Activated CD4-positive, alpha-beta memory T cell treated with anti-CD3 and anti-CD28 coated beads for 36 hours (primary cell): Measurements from ENCODE around the gene XRCC6. TPM values are rescaled to one million over a fixed set of nuclear protein-coding genes. Genes with fewer than 3 reads are reported as not detected.
"Not testable (repeated sequence)": the region's sequence is repeated elsewhere in the genome, so short reads cannot be mapped to it uniquely, and the experiment has no call there.

Experiments
- CTCF ChIA-PET: fragments of 350-600 bp; sonication (Branson Sonifier 250); formaldehyde crosslinking; loops from one replicate; lab custom pipeline; 2021; ENCODE audit warnings: antibody characterized with exemption, inconsistent platforms; lab: Charles Lee
- POLR2A ChIA-PET: fragments of 350-600 bp; sonication (Branson Sonifier 250); formaldehyde crosslinking; loops from one replicate; lab custom pipeline; 2021; ENCODE audit warnings: antibody characterized with exemption; lab: Charles Lee
- DNase-seq: peaks from one replicate; pipeline ENCODE4 v3.0.0-alpha.2; 2020
- H3K27ac Mint-ChIP-seq: one replicate; pipeline ENCODE4 v1.8.0; 2021; ENCODE audit warnings: mixed read lengths
- H3K27me3 Mint-ChIP-seq: one replicate; pipeline ENCODE4 v1.8.0; 2021; ENCODE audit warnings: mixed read lengths
- H3K36me3 Mint-ChIP-seq: one replicate; pipeline ENCODE4 v1.8.0; 2021; ENCODE audit warnings: mixed read lengths
- H3K4me1 Mint-ChIP-seq: one replicate; pipeline ENCODE4 v1.8.0; 2021; ENCODE audit warnings: low read depth, mixed read lengths
- H3K4me3 Mint-ChIP-seq: one replicate; pipeline ENCODE4 v1.8.0; 2021; ENCODE audit warnings: mild to moderate bottlenecking, mixed read lengths
- H3K9me3 Mint-ChIP-seq: one replicate; pipeline ENCODE4 v1.8.0; 2021; ENCODE audit warnings: mixed read lengths
- intact Hi-C: fragments of 100-400 bp; cut with micrococcal nuclease; formaldehyde crosslinking; loops from one replicate; pipeline ENCODE4 v1.15.1; 2023
- total RNA-seq, 2 experiments: library from RNA; stranded (reverse); gene quantifications; one replicate each; pipeline ENCODE4 v1.2.3, GENCODE V29; 2021

The XRCC6 gene
- total RNA-seq, 2 experiments from 2014 or later = 403 to 409 TPM

GRCh38 chr22:41672096-41672495, 51.0 kb downstream of the XRCC6 start:
- DNase-seq, H3K27me3 Mint-ChIP-seq, H3K4me3 Mint-ChIP-seq, H3K9me3 Mint-ChIP-seq, POLR2A ChIA-PET, intact Hi-C loops, H3K27ac Mint-ChIP-seq: not testable (repeated sequence)
- Mint-ChIP-seq H3K36me3 (peaks cover 24% of the 10 kb centered on the region), H3K4me1 (peaks cover 14% of the 10 kb centered on the region)
- CTCF ChIA-PET = interaction anchor here (0.7 kb wide), 1 partner anchor 167 kb away, joined by 3 read pairs; no protein-coding TSS in a partner anchor

GRCh38 chr22:41672780-41673509, 51.9 kb downstream of the XRCC6 start:
- Mint-ChIP-seq H3K27ac (no peak overlapping the region), H3K36me3 (peaks cover 27% of the 10 kb centered on the region), H3K4me3 (no peak overlapping the region), H3K4me1 (peaks cover 10% of the 10 kb centered on the region), H3K9me3 (no peaks in the 10 kb centered on the region), H3K27me3 (no peaks in the 10 kb centered on the region)
- ChIA-PET CTCF (interaction anchor here (1.4 kb wide), 2 partner anchors 13 to 24 kb away, joined by 3 to 4 read pairs; no protein-coding TSS in a partner anchor), POLR2A (no interaction called here)
- DNase-seq = no peak
- intact Hi-C loops = no loop called here

GRCh38 chr22:41674846-41675340, 53.8 kb downstream of the XRCC6 start:
- H3K4me3 Mint-ChIP-seq = no peak overlapping the region
- H3K9me3 Mint-ChIP-seq = no peaks in the 10 kb centered on the region
- DNase-seq = no peak
- H3K27ac Mint-ChIP-seq = peak overlapping the region; percentile 30
- H3K27me3 Mint-ChIP-seq = no peaks in the 10 kb centered on the region
- ChIA-PET POLR2A (no interaction called here), CTCF (interaction anchor here (1.1 kb wide), 1 partner anchor 8 kb away, joined by 5 read pairs; no protein-coding TSS in a partner anchor)
- intact Hi-C loops = no loop called here
- H3K36me3 Mint-ChIP-seq = peaks cover 37% of the 10 kb centered on the region
- H3K4me1 Mint-ChIP-seq = peaks cover 9% of the 10 kb centered on the region

GRCh38 chr22:41676134-41676533, 55.0 kb downstream of the XRCC6 start:
- Mint-ChIP-seq H3K4me3 (no peak overlapping the region), H3K36me3 (peaks cover 47% of the 10 kb centered on the region), H3K9me3 (no peaks in the 10 kb centered on the region), H3K4me1 (peaks cover 16% of the 10 kb centered on the region), H3K27me3 (no peaks in the 10 kb centered on the region), H3K27ac (no peak overlapping the region)
- intact Hi-C loops = no loop called here
- CTCF ChIA-PET = interaction anchor here (1.1 to 1.6 kb wide), 2 partner anchors 9 to 21 kb away, joined by 3 read pairs; no protein-coding TSS in a partner anchor
- DNase-seq = no peak
- POLR2A ChIA-PET = no interaction called here

GRCh38 chr22:41681616-41682015, 60.5 kb downstream of the XRCC6 start:
- H3K9me3 Mint-ChIP-seq = no peaks in the 10 kb centered on the region
- ChIA-PET POLR2A (no interaction called here), CTCF (interaction anchor here (3.3 kb wide), 1 partner anchor 15 kb away, joined by 21 read pairs; no protein-coding TSS in a partner anchor)
- peaks cover 24% of the 10 kb centered on the region for H3K4me1 Mint-ChIP-seq
- no peaks in the 10 kb centered on the region for H3K27me3 Mint-ChIP-seq
- DNase-seq = no peak
- peaks cover 30% of the 10 kb centered on the region for H3K36me3 Mint-ChIP-seq
- H3K4me3 Mint-ChIP-seq = peak overlapping the region; percentile 99
- intact Hi-C loops = no loop called here
- H3K27ac Mint-ChIP-seq = no peak overlapping the region

GRCh38 chr22:41682033-41682807, 61.1 kb downstream of the XRCC6 start:
- ChIA-PET CTCF (no interaction called here), POLR2A (no interaction called here)
- H3K9me3 Mint-ChIP-seq = no peaks in the 10 kb centered on the region
- no peaks in the 10 kb centered on the region for H3K27me3 Mint-ChIP-seq
- DNase-seq = peak; percentile 92
- H3K27ac Mint-ChIP-seq = peak overlapping the region; percentile 93
- peaks cover 27% of the 10 kb centered on the region for H3K36me3 Mint-ChIP-seq
- H3K4me1 Mint-ChIP-seq = peaks cover 26% of the 10 kb centered on the region
- peak overlapping the region; percentile 99 for H3K4me3 Mint-ChIP-seq
- intact Hi-C loops = no loop called here

- no peak for DNase-seq
- Mint-ChIP-seq H3K27me3 (no peaks in the 10 kb centered on the region), H3K27ac (peak overlapping the region; percentile 93), H3K9me3 (no peaks in the 10 kb centered on the region), H3K4me3 (peak overlapping the region; percentile 99), H3K36me3 (peaks cover 29% of the 10 kb centered on the region), H3K4me1 (peaks cover 34% of the 10 kb centered on the region)
- ChIA-PET POLR2A (no interaction called here), CTCF (interaction anchor here (0.6 to 1.7 kb wide), 3 partner anchors 16 to 64 kb away, joined by 3 to 4 read pairs (median 3); no protein-coding TSS in a partner anchor)
- intact Hi-C loops = no loop called here
These were observed 62.0 kb downstream of the XRCC6 start for GRCh38 chr22:41683052-41683451.

- Mint-ChIP-seq H3K36me3 (peaks cover 26% of the 10 kb centered on the region), H3K4me1 (peaks cover 33% of the 10 kb centered on the region), H3K27me3 (no peaks in the 10 kb centered on the region), H3K27ac (peak overlapping the region; percentile 33), H3K9me3 (no peaks in the 10 kb centered on the region), H3K4me3 (no peak overlapping the region)
- no peak for DNase-seq
- POLR2A ChIA-PET = no interaction called here
- intact Hi-C loops = no loop called here
- CTCF ChIA-PET = interaction anchor here (0.6 to 1.7 kb wide), 3 partner anchors 17 to 63 kb away, joined by 3 to 4 read pairs (median 3); no protein-coding TSS in a partner anchor
These were observed 62.5 kb downstream of the XRCC6 start for GRCh38 chr22:41683616-41684015.

GRCh38 chr22:41684194-41684593, 63.1 kb downstream of the XRCC6 start:
- H3K36me3 Mint-ChIP-seq = peaks cover 26% of the 10 kb centered on the region
- H3K9me3 Mint-ChIP-seq = no peaks in the 10 kb centered on the region
- H3K4me1 Mint-ChIP-seq = peaks cover 34% of the 10 kb centered on the region
- no peak for DNase-seq
- H3K27ac Mint-ChIP-seq = peak overlapping the region; percentile 0
- intact Hi-C loops = no loop called here
- H3K27me3 Mint-ChIP-seq = no peaks in the 10 kb centered on the region
- ChIA-PET POLR2A (no interaction called here), CTCF (interaction anchor here (0.9 to 1.7 kb wide), 2 partner anchors 17 to 63 kb away, joined by 3 to 4 read pairs; no protein-coding TSS in a partner anchor)
- no peak overlapping the region for H3K4me3 Mint-ChIP-seq

GRCh38 chr22:41686890-41687289, 65.8 kb downstream of the XRCC6 start:
- H3K27me3 Mint-ChIP-seq, intact Hi-C loops, H3K9me3 Mint-ChIP-seq, DNase-seq: not testable (repeated sequence)
- ChIA-PET POLR2A (interaction anchor here (1.1 to 3.3 kb wide), 5 partner anchors 20 to 403 kb away, joined by 3 to 23 read pairs (median 10); partner anchors contain the start of genes CCDC134, DESI1, NDUFA6 and SREBF2), CTCF (interaction anchor here (3.8 to 5.9 kb wide), 2 partner anchors 11 to 21 kb away, joined by 28 to 54 read pairs; partner anchors contain the start of gene MEI1)
- H3K4me1 Mint-ChIP-seq = peaks cover 38% of the 10 kb centered on the region
- peak overlapping the region; percentile 99 for H3K4me3 Mint-ChIP-seq
- peak overlapping the region; percentile 97 for H3K27ac Mint-ChIP-seq
- H3K36me3 Mint-ChIP-seq = peaks cover 13% of the 10 kb centered on the region

GRCh38 chr22:41687901-41688364, 66.8 kb downstream of the XRCC6 start:
- peak; percentile 29 for DNase-seq
- Mint-ChIP-seq H3K4me1 (peaks cover 35% of the 10 kb centered on the region), H3K27ac (peak overlapping the region; percentile 97), H3K4me3 (peak overlapping the region; percentile 99), H3K27me3 (no peaks in the 10 kb centered on the region), H3K9me3 (no peaks in the 10 kb centered on the region), H3K36me3 (peaks cover 10% of the 10 kb centered on the region)
- CTCF ChIA-PET = interaction anchor here (3.8 to 5.9 kb wide), 2 partner anchors 10 to 22 kb away, joined by 28 to 54 read pairs; partner anchors contain the start of gene MEI1
- POLR2A ChIA-PET = interaction anchor here (0.7 to 3.3 kb wide), 13 partner anchors 10 to 402 kb away, joined by 3 to 26 read pairs (median 8); partner anchors contain the start of genes CCDC134, CENPM, DESI1 and MEI1
- intact Hi-C loops = loop anchor here (1.0 to 2.0 kb wide), 2 partner anchors 22 to 67 kb away; partner anchors contain the start of genes DESI1 and XRCC6
